Activated CD8-positive, alpha-beta memory T cell treated with anti-CD3 and anti-CD28 coated beads, Interleukin-2, amount 10 ng/mL, durations not matched to agents 7 days and 5 days (primary cell): Measurements from ENCODE around the gene MBD5. TPM values are rescaled to one million over a fixed set of nuclear protein-coding genes. Genes with fewer than 3 reads are reported as not detected.
"Not testable (repeated sequence)": the region's sequence is repeated elsewhere in the genome, so short reads cannot be mapped to it uniquely, and the experiment has no call there.

Experiments used
- ATAC-seq: fragments of 150-1000 bp; cut with Tn5 transposase; one replicate; pipeline ENCODE4 v1.10.0; 2021; ENCODE audit warnings: moderate library complexity
- CTCF ChIA-PET: fragments of 350-600 bp; sonication (Branson Sonifier 250); formaldehyde crosslinking; loops from one replicate; lab custom pipeline; 2021; ENCODE audit warnings: antibody characterized with exemption; lab: Charles Lee
- DNase-seq: peaks from one replicate; pipeline ENCODE4 v3.0.0-alpha.2; 2020
- H3K27ac Mint-ChIP-seq: one replicate; pipeline ENCODE4 v1.8.0; 2021; ENCODE audit warnings: mild to moderate bottlenecking, mixed read lengths
- H3K27me3 Mint-ChIP-seq: one replicate; pipeline ENCODE4 v1.8.0; 2021; ENCODE audit warnings: mixed read lengths
- H3K36me3 Mint-ChIP-seq: one replicate; pipeline ENCODE4 v1.8.0; 2021; ENCODE audit warnings: mild to moderate bottlenecking, mixed read lengths
- H3K4me1 Mint-ChIP-seq: one replicate; pipeline ENCODE4 v1.8.0; 2021; ENCODE audit warnings: mixed read lengths
- H3K4me3 Mint-ChIP-seq: one replicate; pipeline ENCODE4 v1.8.0; 2021; ENCODE audit warnings: mild to moderate bottlenecking, moderate library complexity, mixed read lengths
- H3K9me3 Mint-ChIP-seq: one replicate; pipeline ENCODE4 v1.8.0; 2022; ENCODE audit warnings: low read depth, mixed read lengths
- total RNA-seq, 2 experiments: library from RNA; stranded (reverse); gene quantifications; one replicate each; pipeline ENCODE4 v1.2.3, GENCODE V29; 2021

Gene MBD5
- total RNA-seq = 10 to 100 TPM; 24.6 to 44.8 TPM

DNA sequence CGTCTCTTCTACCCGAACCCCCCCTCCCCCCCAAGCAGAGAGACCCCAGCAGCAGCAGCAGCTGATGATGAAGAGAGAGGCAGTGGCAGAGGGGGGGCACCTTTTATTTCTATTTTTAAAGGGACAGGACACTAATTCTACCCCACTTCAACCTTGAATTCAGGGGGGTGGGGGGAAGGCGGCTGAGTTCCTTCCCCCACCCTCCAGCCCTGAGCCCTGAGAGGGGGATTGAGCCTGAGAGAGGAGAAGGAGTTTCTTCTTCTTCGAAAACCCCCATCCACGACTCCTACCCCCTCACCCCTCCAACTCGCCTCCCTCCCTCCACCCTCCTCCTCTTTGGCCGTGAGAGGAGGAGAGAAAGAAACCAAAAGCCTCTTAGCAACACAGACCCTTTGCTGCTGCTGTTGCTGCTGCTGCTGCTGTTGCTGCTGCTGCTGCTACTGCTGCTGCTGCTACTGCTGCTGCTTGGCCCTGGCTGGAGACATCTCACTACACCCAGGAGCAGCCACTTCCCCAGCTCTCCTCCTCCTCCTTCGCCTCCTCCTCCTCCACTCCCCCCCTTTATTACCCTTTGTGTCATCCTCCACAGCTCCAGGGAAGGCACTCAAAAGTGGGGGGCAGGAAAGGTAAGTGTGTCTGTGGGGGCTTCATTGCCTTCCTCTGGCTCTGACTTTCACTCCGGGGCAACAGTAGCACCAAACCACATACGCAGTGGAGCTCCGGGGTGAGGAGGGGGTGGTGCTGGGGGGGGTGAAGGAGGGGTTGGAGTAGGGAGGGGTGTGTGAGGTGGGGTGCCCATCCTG lies at the start of gene MBD5:
TSS of gene MBD5 (plus strand) at position 33 of the 803 bp plus-strand sequence.
- Mint-ChIP-seq H3K27ac (peak within 1 kb of the TSS; percentile 98), H3K27me3 (no peaks in the 10 kb centered on the region), H3K4me3 (peak within 1 kb of the TSS; percentile 97), H3K36me3 (peaks cover 8% of the 10 kb centered on the region), H3K9me3 (no peaks in the 10 kb centered on the region), H3K4me1 (peaks cover 40% of the 10 kb centered on the region)
- CTCF ChIA-PET = interaction anchor here (0.6 to 2.1 kb wide), 5 partner anchors 9 to 624 kb away, joined by 3 to 9 read pairs (median 7); no protein-coding TSS in a partner anchor
- DNase-seq (peak; percentile 80), ATAC-seq (peak; percentile 60)

DNA sequence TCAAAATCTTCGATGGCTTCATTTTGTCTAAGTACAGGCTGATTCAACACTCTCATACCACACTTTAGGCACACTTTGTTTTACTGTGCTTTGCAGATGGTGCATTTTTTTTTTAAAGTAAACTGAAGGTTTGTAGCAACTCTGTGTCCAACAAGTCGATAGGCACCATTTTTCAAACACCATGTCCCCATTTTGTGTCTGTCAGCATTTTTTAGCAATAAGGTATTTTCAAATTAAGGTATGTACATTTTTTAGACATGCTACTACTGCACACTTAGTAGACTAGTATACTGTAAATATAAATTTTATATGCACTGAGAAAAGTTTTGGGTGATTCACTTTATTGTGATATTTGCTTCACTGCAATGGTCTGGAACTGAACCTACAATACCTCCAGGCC lies 44.8 kb upstream of the MBD5 start:
- Mint-ChIP-seq H3K27me3 (no peaks in the 10 kb centered on the region), H3K27ac (no peak overlapping the region), H3K4me1 (peaks cover 3% of the 10 kb centered on the region), H3K36me3 (peaks cover 20% of the 10 kb centered on the region), H3K4me3 (no peak overlapping the region), H3K9me3 (peaks cover 3% of the 10 kb centered on the region)
- CTCF ChIA-PET = no interaction called here
- DNase-seq (no peak), ATAC-seq (no peak)

GRCh38 chr2:147977679-147978078 lies 43.2 kb upstream of the MBD5 start:
- no peak for DNase-seq
- CTCF ChIA-PET = no interaction called here
- Mint-ChIP-seq H3K27me3 (no peaks in the 10 kb centered on the region), H3K27ac (no peak overlapping the region), H3K36me3 (peaks cover 20% of the 10 kb centered on the region), H3K4me1 (peaks cover 3% of the 10 kb centered on the region), H3K4me3 (no peak overlapping the region), H3K9me3 (peaks cover 3% of the 10 kb centered on the region)
- ATAC-seq = no peak

- H3K36me3 Mint-ChIP-seq = peaks cover 20% of the 10 kb centered on the region
- DNase-seq (no peak), ATAC-seq (no peak)
- CTCF ChIA-PET = interaction anchor here (1.0 kb wide), 1 partner anchor 9 kb away, joined by 3 read pairs; no protein-coding TSS in a partner anchor
- H3K27ac Mint-ChIP-seq = no peak overlapping the region
- no peaks in the 10 kb centered on the region for H3K27me3 Mint-ChIP-seq
- peaks cover 3% of the 10 kb centered on the region for H3K9me3 Mint-ChIP-seq
- no peak overlapping the region for H3K4me3 Mint-ChIP-seq
- H3K4me1 Mint-ChIP-seq = peaks cover 3% of the 10 kb centered on the region
These were observed 39.9 kb upstream of the MBD5 start for GRCh38 chr2:147980940-147981528.

DNA sequence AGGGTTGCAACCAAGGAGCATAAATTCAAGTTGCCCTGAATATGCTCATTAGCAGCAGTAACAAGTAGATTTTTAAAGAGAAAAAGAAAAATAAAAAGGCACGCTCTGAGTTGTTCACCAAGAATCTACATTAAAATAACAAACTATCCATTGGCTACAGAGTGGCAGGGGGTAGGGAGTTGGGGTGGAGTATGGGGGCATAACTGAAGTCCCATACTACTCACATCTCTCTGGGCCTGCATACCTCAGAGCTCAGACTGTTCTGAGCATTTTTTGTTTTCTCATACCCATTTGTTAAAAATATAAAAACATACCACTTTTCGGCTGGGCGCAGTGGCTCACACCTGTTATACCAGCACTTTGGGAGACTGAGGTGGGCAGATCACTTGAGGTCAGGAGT lies 31.8 kb upstream of the MBD5 start:
- Mint-ChIP-seq H3K36me3 (peaks cover under 1% of the 10 kb centered on the region), H3K4me3 (no peak overlapping the region), H3K4me1 (peaks cover 7% of the 10 kb centered on the region), H3K27ac (no peak overlapping the region), H3K27me3 (no peaks in the 10 kb centered on the region), H3K9me3 (no peaks in the 10 kb centered on the region)
- ATAC-seq (no peak), DNase-seq (no peak)
- CTCF ChIA-PET = interaction anchor here (0.6 to 3.7 kb wide), 15 partner anchors 8 to 1002 kb away, joined by 3 to 43 read pairs (median 4); partner anchors contain the start of genes MBD5 and ORC4

GRCh38 chr2:147989809-147990403 lies 31.0 kb upstream of the MBD5 start:
- Mint-ChIP-seq H3K27ac (no peak overlapping the region), H3K36me3 (peaks cover 5% of the 10 kb centered on the region), H3K4me3 (no peak overlapping the region), H3K4me1 (peaks cover 7% of the 10 kb centered on the region), H3K27me3 (no peaks in the 10 kb centered on the region), H3K9me3 (no peaks in the 10 kb centered on the region)
- DNase-seq = no peak
- CTCF ChIA-PET = interaction anchor here (0.6 to 3.7 kb wide), 18 partner anchors 9 to 1002 kb away, joined by 3 to 43 read pairs (median 4); partner anchors contain the start of genes MBD5 and ORC4
- no peak for ATAC-seq

DNA sequence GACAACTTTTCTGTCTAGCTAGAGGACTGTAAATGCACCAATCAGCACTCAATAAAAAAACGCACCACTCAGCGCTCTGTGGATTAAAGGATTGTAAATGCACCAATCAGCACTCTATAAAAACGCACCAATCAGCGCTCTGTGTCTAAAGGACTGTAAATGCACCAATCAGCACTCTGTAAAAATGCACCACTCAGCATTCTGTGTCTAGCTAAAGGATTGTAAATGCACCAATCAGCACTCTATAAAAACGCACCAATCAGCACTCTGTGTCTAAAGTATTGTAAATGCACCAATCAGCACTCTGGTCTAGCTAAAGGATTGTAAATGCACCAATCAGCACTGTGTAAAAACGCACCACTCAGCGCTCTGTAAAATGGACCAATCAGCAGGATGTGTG lies 25.9 kb upstream of the MBD5 start:
- CTCF ChIA-PET, H3K27me3 Mint-ChIP-seq, H3K27ac Mint-ChIP-seq, H3K9me3 Mint-ChIP-seq, DNase-seq, H3K4me3 Mint-ChIP-seq, ATAC-seq: not testable (repeated sequence)
- peaks cover 25% of the 10 kb centered on the region for H3K36me3 Mint-ChIP-seq
- peaks cover 14% of the 10 kb centered on the region for H3K4me1 Mint-ChIP-seq

DNA sequence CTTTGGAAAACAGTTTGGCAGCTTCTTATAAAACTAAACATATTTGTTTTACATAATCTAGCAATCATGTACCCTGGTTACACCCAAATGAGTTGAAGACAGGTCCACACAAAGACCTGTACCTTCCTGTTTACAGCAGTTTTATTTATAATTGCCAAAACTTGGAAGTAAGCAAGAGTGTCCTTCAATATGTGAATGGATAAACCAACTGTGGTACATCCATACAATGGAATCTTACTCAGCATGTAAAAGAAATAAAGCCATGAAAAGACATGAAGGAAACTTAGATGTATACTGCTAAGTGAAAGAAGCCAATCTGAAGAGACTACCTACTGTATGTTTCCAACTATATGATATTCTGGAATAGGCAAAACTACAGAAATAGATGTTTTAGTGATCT lies 24.1 kb upstream of the MBD5 start:
- Mint-ChIP-seq H3K36me3 (peaks cover 35% of the 10 kb centered on the region), H3K4me3 (no peak overlapping the region), H3K4me1 (peaks cover 18% of the 10 kb centered on the region), H3K9me3 (peaks cover 10% of the 10 kb centered on the region), H3K27me3 (no peaks in the 10 kb centered on the region), H3K27ac (no peak overlapping the region)
- ATAC-seq (no peak), DNase-seq (no peak)
- CTCF ChIA-PET = no interaction called here

- ATAC-seq = no peak
- no peak overlapping the region for H3K27ac Mint-ChIP-seq
These were observed 22.7 kb upstream of the MBD5 start for GRCh38 chr2:147998203-147998602.

DNA sequence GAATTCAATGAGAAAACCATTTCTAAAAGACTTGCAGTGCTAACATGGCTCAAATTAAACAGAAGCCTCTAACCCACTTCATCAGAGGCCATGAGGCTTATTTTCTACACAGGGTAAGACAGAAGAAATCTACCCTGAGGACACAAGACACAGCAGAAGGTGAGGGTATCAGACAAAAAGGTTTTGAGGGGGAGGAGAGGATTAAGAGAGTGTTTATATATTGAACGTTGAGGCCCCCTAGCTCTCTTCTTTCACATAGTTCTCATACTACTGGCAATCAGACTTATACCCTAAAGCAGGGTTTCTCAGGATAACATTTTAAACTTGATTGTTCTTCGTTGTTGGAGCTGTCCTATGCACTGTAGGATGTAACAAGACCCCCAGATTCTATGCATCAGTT lies 21.8 kb upstream of the MBD5 start:
- no peak overlapping the region for H3K4me3 Mint-ChIP-seq
- peaks cover 52% of the 10 kb centered on the region for H3K36me3 Mint-ChIP-seq
- CTCF ChIA-PET = interaction anchor here (1.1 kb wide), 1 partner anchor 9 kb away, joined by 7 read pairs; no protein-coding TSS in a partner anchor
- peaks cover 11% of the 10 kb centered on the region for H3K4me1 Mint-ChIP-seq
- ATAC-seq = no peak
- DNase-seq = no peak
- peaks cover 21% of the 10 kb centered on the region for H3K9me3 Mint-ChIP-seq
- no peak overlapping the region for H3K27ac Mint-ChIP-seq
- no peaks in the 10 kb centered on the region for H3K27me3 Mint-ChIP-seq

More at GRCh38 chr2:147998203-147998602, 22.7 kb upstream of the MBD5 start:
- no peaks in the 10 kb centered on the region for H3K27me3 Mint-ChIP-seq
- H3K4me3 Mint-ChIP-seq = no peak overlapping the region
- peaks cover 21% of the 10 kb centered on the region for H3K9me3 Mint-ChIP-seq
- peaks cover 11% of the 10 kb centered on the region for H3K4me1 Mint-ChIP-seq
- CTCF ChIA-PET = interaction anchor here (1.1 kb wide), 1 partner anchor 8 kb away, joined by 7 read pairs; no protein-coding TSS in a partner anchor
- peaks cover 47% of the 10 kb centered on the region for H3K36me3 Mint-ChIP-seq
- no peak for DNase-seq

- Mint-ChIP-seq H3K36me3 (peaks cover 53% of the 10 kb centered on the region), H3K9me3 (peaks cover 23% of the 10 kb centered on the region), H3K27ac (no peak overlapping the region), H3K4me1 (peaks cover 11% of the 10 kb centered on the region), H3K4me3 (no peak overlapping the region), H3K27me3 (no peaks in the 10 kb centered on the region)
- ATAC-seq (no peak), DNase-seq (no peak)
- CTCF ChIA-PET = no interaction called here
These were observed 20.8 kb upstream of the MBD5 start for GRCh38 chr2:148000095-148000494.

DNA sequence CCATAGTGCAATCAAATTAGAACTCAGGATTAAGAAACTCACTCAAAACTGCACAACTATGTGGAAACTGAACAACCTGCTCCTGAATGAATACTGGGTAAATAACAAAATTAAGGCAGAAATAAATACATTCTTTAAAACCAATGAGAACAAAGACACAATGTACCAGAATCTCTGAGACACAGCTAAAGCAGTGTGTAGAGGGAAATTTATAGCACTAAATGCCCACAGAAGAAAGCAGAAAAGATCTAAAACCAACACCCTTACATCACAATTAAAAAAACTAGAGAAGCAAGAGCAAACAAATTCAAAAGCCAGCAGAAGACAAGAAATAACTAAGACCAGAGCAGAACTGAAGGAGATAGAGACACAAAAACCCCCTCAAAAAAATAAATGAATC lies 18.5 kb upstream of the MBD5 start:
- ATAC-seq, H3K27me3 Mint-ChIP-seq, H3K27ac Mint-ChIP-seq, CTCF ChIA-PET, DNase-seq, H3K4me3 Mint-ChIP-seq: not testable (repeated sequence)
- H3K36me3 Mint-ChIP-seq = peaks cover 47% of the 10 kb centered on the region
- peaks cover 11% of the 10 kb centered on the region for H3K4me1 Mint-ChIP-seq
- H3K9me3 Mint-ChIP-seq = peaks cover 20% of the 10 kb centered on the region

- CTCF ChIA-PET = no interaction called here
These were observed 14.5 kb upstream of the MBD5 start for GRCh38 chr2:148006249-148007007.

More at GRCh38 chr2:148006249-148007007, 14.5 kb upstream of the MBD5 start:
- peaks cover 22% of the 10 kb centered on the region for H3K9me3 Mint-ChIP-seq
- no peak overlapping the region for H3K27ac Mint-ChIP-seq
- no peaks in the 10 kb centered on the region for H3K27me3 Mint-ChIP-seq
- DNase-seq (no peak), ATAC-seq (no peak)
- no peaks in the 10 kb centered on the region for H3K4me1 Mint-ChIP-seq
- no peak overlapping the region for H3K4me3 Mint-ChIP-seq
- peaks cover 49% of the 10 kb centered on the region for H3K36me3 Mint-ChIP-seq
